T-helper 22 cell (primary cell): ENCODE data around the gene BAHCC1.
"Not testable (repeated sequence)": the region's sequence is repeated elsewhere in the genome, so short reads cannot be mapped to it uniquely, and the experiment has no call there.

Experiments used
- DNase-seq: peaks from one replicate; pipeline ENCODE4 v3.0.0-alpha.2; 2020; ENCODE audit warnings: low read depth

Gene BAHCC1

DNA sequence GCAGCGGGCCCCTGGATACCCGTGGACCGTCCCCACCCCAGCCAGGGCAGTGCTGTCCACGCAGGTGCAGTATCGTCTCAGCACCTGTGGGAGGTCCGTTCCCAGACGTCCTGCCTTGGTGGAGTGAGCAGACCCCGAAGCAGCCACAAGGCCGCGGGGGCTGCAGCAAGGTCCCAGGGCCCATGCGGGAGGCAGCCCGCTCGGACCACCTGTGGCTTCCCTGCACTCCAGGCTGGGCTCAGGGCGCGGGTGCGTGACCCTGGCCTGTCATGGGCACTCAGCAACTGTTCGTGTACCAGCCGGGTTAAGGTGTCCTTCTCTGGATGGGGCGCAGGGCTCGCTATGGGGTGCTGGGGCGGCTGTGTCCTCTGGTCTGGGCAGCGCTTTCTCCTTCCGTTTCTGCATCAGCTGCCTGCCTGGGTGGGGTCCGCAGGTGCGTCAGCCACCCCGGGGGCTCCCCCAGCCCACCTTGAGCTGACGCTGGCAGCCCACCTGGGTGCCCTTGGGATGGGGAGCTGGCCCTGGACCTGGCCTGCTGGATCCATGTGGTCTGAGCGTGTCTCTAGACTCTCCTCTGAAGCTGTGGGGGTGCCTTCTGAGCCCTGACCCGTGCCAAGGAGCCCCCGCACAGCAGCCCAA, 18.4 kb downstream of the BAHCC1 start:
- DNase-seq = no peak

DNA sequence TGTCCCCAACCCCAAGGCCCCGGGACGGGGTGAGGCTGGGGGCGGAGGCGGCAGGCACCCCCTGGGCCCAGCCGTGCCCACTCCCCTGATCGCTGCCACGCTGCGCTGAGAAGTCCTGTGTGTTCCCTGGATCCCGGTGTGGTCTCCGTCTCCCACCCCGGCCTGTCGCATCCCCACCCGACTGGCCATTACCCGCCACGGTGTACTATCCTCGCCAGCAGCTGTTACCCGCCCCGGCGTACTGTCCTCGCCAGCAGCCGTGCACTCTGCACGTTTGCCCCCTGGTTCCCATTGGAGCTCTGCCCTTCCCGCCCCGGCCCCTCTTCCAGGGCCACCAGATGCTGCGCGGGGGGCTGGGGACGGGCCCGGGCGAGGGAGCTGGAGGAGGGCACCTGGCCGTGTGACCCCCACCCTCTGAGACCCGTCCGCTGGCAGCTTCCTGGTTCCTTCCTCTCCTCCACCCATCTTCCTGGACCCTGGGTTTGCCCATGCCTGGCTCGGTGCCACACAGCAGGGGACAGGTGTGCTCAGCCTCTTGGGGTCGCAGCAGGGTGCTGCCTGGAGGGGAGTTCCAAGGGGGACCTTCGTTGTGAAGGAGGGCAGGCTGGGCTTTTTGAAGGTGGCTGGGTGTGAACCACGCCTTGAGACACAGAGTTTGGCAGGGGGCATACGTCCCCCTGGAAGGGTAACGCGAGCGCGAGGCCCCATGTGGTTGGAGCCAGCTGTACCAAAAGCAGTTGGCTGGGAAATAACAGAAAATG, 19.7 kb downstream of the BAHCC1 start:
- DNase-seq = no peak

DNA sequence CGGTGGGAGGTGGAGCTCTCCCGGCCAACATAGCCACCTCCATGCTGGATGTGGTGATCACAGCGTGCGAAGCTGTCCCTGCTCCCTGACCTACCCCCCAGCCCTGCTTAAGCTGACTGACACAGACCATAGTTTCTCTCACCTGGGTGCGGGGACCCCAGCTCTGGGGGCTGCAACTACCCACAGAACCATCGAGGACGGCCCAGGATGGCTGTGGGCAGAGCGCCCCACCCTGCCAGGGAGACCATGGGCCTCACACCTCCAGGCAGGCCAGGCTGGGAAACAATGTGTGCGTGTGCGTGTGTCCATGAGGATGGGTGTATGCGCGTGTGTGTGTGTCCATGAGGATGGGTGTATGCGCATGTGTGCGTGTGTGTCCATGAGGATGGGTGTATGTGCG, 20.4 kb downstream of the BAHCC1 start:
- no peak for DNase-seq

DNA sequence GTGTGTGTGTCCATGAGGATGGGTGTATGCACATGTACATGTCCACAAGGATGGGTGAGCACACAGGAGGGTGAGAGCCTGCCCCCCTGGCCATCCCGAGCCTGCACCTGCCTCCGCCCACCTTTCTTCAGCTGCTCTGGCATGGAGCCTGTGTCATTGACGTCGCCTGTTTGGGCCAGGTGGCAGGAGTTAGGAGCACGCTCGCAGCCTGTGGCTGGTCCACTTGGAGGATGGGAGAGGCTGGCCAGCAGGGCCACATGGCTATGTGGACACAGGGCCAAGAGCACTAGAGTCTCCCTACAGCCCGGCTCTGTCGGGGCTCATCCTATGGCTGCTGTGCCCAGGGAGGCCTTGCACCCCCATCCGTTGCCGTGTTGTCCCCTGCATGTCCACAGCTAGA, 21.4 kb downstream of the BAHCC1 start:
- DNase-seq = no peak

- no peak for DNase-seq
These were observed 22.0 kb downstream of the BAHCC1 start for GRCh38 chr17:81417049-81417878.

DNA sequence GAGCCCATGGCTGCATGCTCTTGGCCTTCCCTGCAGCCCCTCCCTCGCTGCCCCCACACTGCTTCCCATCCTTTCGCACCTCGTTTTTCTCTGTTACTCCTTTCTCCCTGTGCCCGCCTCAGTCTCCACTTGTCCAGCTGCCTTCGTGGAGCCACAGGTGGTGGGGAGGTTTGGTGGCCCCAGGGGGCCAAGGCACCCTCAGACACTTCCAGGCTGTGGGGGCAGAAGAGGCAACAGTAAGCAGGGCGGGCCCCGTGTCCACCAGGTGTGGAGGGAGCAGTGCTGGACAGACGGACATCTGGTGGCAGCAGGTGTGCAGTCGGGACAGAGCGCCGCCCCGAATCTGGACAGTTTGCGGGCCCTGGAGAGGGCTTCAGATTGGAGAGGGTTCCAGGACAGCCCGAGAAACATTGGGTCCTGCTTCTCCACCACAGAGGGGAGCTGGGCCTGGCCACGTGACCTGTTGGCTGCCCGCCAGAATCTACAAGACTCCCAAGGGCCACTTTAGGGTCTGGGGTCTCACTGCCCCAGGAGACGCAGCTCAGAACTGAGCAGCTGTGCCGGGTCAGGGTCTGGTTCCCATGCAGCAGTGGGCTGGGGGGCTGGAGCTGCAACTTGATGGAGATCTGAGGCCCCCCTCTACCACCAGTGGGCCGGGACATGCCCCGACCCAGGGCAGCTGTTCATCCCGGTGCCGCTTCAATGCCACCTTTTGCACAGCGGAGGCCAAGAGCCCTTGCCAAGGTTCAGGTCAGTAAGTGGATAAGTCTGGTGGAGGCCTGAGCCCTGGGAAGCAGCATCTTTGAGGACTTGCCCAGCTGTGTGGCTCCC, 22.8 kb downstream of the BAHCC1 start:
- DNase-seq = no peak

GRCh38 chr17:81418710-81419318, 23.6 kb downstream of the BAHCC1 start:
- no peak for DNase-seq

- DNase-seq = no peak
These were observed 24.1 kb downstream of the BAHCC1 start for GRCh38 chr17:81419319-81419885.

GRCh38 chr17:81419886-81420768, 24.9 kb downstream of the BAHCC1 start:
- no peak for DNase-seq

DNA sequence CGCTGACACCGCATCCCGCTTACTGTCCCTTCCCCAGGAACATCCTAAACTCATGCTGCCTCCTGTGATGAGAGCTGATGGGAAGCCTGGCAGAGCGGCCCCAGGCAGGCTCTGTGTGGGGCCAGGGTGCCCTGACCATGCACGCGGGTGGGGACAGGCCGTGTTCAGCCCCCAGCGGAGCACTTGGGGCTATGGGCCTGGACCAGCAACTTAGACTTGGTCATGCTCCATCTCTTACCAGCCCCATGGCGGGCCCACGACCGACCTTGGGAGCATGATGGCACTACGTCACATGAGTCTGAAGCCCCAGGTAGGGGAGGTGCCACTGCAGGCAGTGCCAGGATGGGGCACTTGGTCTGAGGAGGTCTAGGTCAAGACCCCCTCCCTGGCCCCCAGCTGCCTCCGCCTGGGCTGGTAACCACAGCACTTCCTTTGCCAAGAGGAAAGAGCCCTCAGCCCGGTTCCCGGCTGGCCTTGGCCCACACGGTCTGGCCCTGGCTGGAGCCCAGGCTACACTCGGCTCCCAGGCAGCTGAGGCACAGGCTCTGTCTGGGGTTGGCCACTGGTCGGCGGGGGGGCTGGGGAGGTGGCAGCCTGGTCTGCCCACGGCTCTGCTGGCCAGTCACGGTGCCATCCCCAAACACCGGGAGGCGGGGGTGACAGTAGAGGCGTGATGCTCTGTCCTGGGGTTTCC, 25.7 kb downstream of the BAHCC1 start:
- DNase-seq = no peak

GRCh38 chr17:81422776-81423697, 27.8 kb downstream of the BAHCC1 start:
- no peak for DNase-seq

DNA sequence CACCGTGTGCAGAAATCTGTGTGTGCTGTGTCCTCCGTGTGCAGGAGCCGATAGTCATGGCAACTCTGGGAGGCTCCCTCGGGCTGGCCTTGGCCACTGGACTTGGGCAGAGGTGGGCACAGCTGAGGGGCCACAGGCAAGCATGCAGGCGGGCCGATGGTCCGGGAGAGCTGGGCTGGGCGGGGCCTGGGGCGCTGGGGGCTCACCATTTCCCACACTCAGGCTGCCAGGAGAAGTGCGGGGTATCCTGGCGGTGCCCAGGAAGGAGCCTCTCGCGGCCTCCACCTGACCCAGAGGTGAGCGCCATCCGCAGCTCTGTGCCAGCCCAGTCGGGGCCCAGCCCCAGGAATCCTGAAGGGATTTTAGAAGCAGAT, 28.4 kb downstream of the BAHCC1 start:
- DNase-seq = no peak

GRCh38 chr17:81424151-81425017, 29.1 kb downstream of the BAHCC1 start:
- no peak for DNase-seq

DNA sequence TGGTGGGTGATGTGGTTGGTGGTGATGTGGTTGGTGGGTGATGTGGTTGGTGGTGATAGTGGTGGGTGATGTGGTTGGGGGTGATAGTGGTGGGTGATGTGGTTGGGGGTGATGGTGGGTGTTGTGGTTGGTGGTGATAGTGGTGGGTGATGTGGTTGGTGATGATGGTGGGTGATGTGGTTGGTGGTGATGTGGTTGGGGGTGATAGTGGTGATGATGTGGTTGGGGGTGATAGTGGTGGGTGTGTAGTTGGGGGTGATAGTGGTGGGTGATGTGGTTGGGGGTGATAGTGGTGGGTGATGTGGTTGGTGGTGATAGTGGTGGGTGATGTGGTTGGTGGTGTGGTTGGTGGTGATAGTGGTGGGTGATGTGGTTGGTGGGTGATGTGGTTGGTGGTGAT, 29.8 kb downstream of the BAHCC1 start:
- DNase-seq = not testable (repeated sequence)

- not testable (repeated sequence) for DNase-seq
These were observed 30.6 kb downstream of the BAHCC1 start for GRCh38 chr17:81425716-81426392.

- no peak for DNase-seq
These were observed 31.3 kb downstream of the BAHCC1 start for GRCh38 chr17:81426393-81427172.
